PC-3 (cell line): ENCODE results near the gene BHLHE40. TPM values are rescaled to one million over a fixed set of nuclear protein-coding genes. Genes with fewer than 3 reads are reported as not detected.

Experiments
- ATAC-seq: fragments of 200-7000 bp; cut with Tn5 transposase; 2 replicates; pipeline ENCODE4 v1.9.1; 2020; ENCODE audit warnings: mild to moderate bottlenecking, moderate library complexity
- BruUV-seq: library from RNA; stranded (reverse); fragments of 400-500 nt; replicated peaks from 2 replicates; lab custom pipeline; 2021; lab: Mats Ljungman, UMichigan
- CTCF ChIA-PET: fragments of 300-600 bp; sonication (Branson Sonifier 250); formaldehyde crosslinking; loops from one replicate; lab custom pipeline; 2022; ENCODE audit warnings: antibody characterized with exemption; lab: Charles Lee
- POLR2A ChIA-PET: fragments of 300-600 bp; sonication (Branson Sonifier 250); formaldehyde crosslinking; loops from one replicate; lab custom pipeline; 2022; ENCODE audit warnings: antibody characterized with exemption; ENCODE audit not compliant: unreplicated experiment; lab: Charles Lee
- DNase-seq: peaks from one replicate; pipeline ENCODE4 v3.0.0-alpha.2; 2015
- H2AFZ ChIP-seq: fragments of 300-600 bp; sonication (generic); 2 replicates; pipeline ENCODE4 v1.6.0; 2016; ENCODE audit warnings: antibody characterized with exemption, low read length
- H3F3A ChIP-seq: fragments of 300-600 bp; sonication (generic); one replicate; pipeline ENCODE4 v1.6.0; 2017; ENCODE audit warnings: antibody characterized with exemption, low read length, control low read depth, mild to moderate bottlenecking; ENCODE audit not compliant: unreplicated experiment
- H3K27ac ChIP-seq: fragments of 300-600 bp; sonication (generic); 2 replicates; pipeline ENCODE4 v1.5.1; 2016; ENCODE audit warnings: mild to moderate bottlenecking, low read length
- H3K27me3 ChIP-seq: fragments of 300-600 bp; sonication (generic); 2 replicates; pipeline ENCODE4 v1.6.1; 2016; ENCODE audit warnings: low read length, mixed read lengths
- H3K36me3 ChIP-seq: fragments of 300-600 bp; sonication (generic); 2 replicates; pipeline ENCODE4 v1.6.1; 2016; ENCODE audit warnings: low read depth, mixed run types, low read length, mixed read lengths
- H3K4me1 ChIP-seq: fragments of 300-600 bp; sonication (generic); 2 replicates; pipeline ENCODE4 v1.5.1; 2016; ENCODE audit warnings: low read length; ENCODE audit not compliant: insufficient read depth
- H3K4me2 ChIP-seq: fragments of 300-600 bp; sonication (generic); 2 replicates; pipeline ENCODE4 v1.6.0; 2016; ENCODE audit warnings: low read length
- H3K4me3 ChIP-seq: fragments of 300-600 bp; sonication (generic); 2 replicates; pipeline ENCODE4 v1.5.1; 2016; ENCODE audit warnings: mild to moderate bottlenecking, low read length, mixed read lengths
- H3K79me2 ChIP-seq: fragments of 300-600 bp; sonication (generic); 2 replicates; pipeline ENCODE4 v1.6.1; 2017; ENCODE audit warnings: low read length, mixed read lengths
- H3K9ac ChIP-seq: fragments of 300-600 bp; sonication (generic); 2 replicates; pipeline ENCODE4 v1.6.0; 2016; ENCODE audit warnings: mild to moderate bottlenecking, low read length
- H3K9me2 ChIP-seq: fragments of 300-600 bp; sonication (generic); replicated peaks from 2 replicates; pipeline ENCODE4 v1.6.1; 2016; ENCODE audit warnings: mixed run types, low read length, mixed read lengths
- H3K9me3 ChIP-seq: fragments of 300-600 bp; sonication (generic); 2 replicates; pipeline ENCODE4 v1.6.1; 2016; ENCODE audit warnings: low read length, mixed read lengths
- H4K20me1 ChIP-seq: fragments of 300-600 bp; sonication (generic); 2 replicates; pipeline ENCODE4 v1.6.1; 2016; ENCODE audit warnings: low read length, mixed read lengths
- CTCF ChIP-seq: fragments of 300-600 bp; sonication (generic); conservative IDR thresholded peaks from 2 replicates; pipeline ENCODE4 v1.5.1; 2017; ENCODE audit warnings: antibody characterized with exemption, low read depth, mild to moderate bottlenecking, low read length
- EZH2 ChIP-seq: fragments of 300-600 bp; sonication (generic); IDR thresholded peaks from one replicate; pipeline ENCODE4 v1.6.1; 2017; ENCODE audit warnings: antibody characterized with exemption, mild to moderate bottlenecking, low read length; ENCODE audit not compliant: unreplicated experiment
- EZH2phosphoT487 ChIP-seq: fragments of 300-600 bp; sonication (generic); IDR thresholded peaks from 2 replicates; pipeline ENCODE4 v1.6.1; 2018; ENCODE audit warnings: mild to moderate bottlenecking, antibody characterized with exemption, low read length, borderline replicate concordance
- intact Hi-C: fragments of 100-400 bp; cut with micrococcal nuclease; formaldehyde crosslinking; loops from 2 replicates; pipeline ENCODE4 v1.9.0; 2023
- total RNA-seq: library from RNA; depleted of rRNA; stranded (reverse); fragments of >200 nt; gene quantifications from 2 replicates; pipeline ENCODE4 v1.2.3, GENCODE V29; 2014

The BHLHE40 gene
- total RNA-seq, 1 experiment from 2014 or later = 256 TPM

GRCh38 chr3:4956099-4956498 is 23.1 kb upstream of the BHLHE40 start:
- Histone ChIP-seq H3K79me2 (no peaks in the 10 kb centered on the region), H3K9me3 (peaks cover 6% of the 10 kb centered on the region; the same call in 1 of the 2 replicates), H3K36me3 (no peaks in the 10 kb centered on the region; the same call in 1 of the 2 replicates), H3K4me3 (no peak overlapping the region), H3K9ac (no peak overlapping the region), H2AFZ (no peak overlapping the region), H3K9me2 (no peaks in the 10 kb centered on the region), H4K20me1 (no peaks in the 10 kb centered on the region), H3K27me3 (no peaks in the 10 kb centered on the region), H3F3A (no peaks in the 10 kb centered on the region), H3K4me2 (no peak overlapping the region), H3K4me1 (peaks cover 6% of the 10 kb centered on the region; the same call in 1 of the 2 replicates), H3K27ac (no peak overlapping the region)
- no peak for DNase-seq
- intact Hi-C loops = no loop called here
- no TSS peak for BruUV-seq
- no peak for TF ChIP-seq EZH2phosphoT487
- TF ChIP-seq EZH2 = no peak
- TF ChIP-seq CTCF = no peak
- no peak for ATAC-seq
- CTCF ChIA-PET = no interaction called here
- POLR2A ChIA-PET = no interaction called here

GRCh38 chr3:4956738-4957137 is 22.5 kb upstream of the BHLHE40 start:
- CTCF ChIA-PET = no interaction called here
- H3K4me2 ChIP-seq = no peak overlapping the region
- ATAC-seq (no peak), DNase-seq (no peak)
- no peak overlapping the region for H3K27ac ChIP-seq
- intact Hi-C loops = no loop called here
- no peaks in the 10 kb centered on the region for H3K79me2 ChIP-seq
- H3K9me3 ChIP-seq = peaks cover 6% of the 10 kb centered on the region; the same call in 1 of the 2 replicates
- H3K36me3 ChIP-seq = no peaks in the 10 kb centered on the region; the same call in 1 of the 2 replicates
- no peak for TF ChIP-seq EZH2phosphoT487
- TF ChIP-seq CTCF = no peak
- H3K4me1 ChIP-seq = no peaks in the 10 kb centered on the region
- no peaks in the 10 kb centered on the region for H3F3A ChIP-seq
- POLR2A ChIA-PET = no interaction called here
- H3K9me2 ChIP-seq = no peaks in the 10 kb centered on the region
- H4K20me1 ChIP-seq = no peaks in the 10 kb centered on the region
- BruUV-seq = no TSS peak
- H3K4me3 ChIP-seq = no peak overlapping the region
- H3K9ac ChIP-seq = no peak overlapping the region
- no peak overlapping the region for H2AFZ ChIP-seq
- no peaks in the 10 kb centered on the region for H3K27me3 ChIP-seq

- peaks cover 6% of the 10 kb centered on the region; the same call in 1 of the 2 replicates for H3K9me3 ChIP-seq
- DNase-seq = no peak
- no TSS peak for BruUV-seq
Observed at GRCh38 chr3:4957978-4958377, 21.3 kb upstream of the BHLHE40 start.

More at GRCh38 chr3:4957978-4958377, 21.3 kb upstream of the BHLHE40 start:
- Histone ChIP-seq H3K9me2 (no peaks in the 10 kb centered on the region), H3K4me1 (no peaks in the 10 kb centered on the region), H3K36me3 (no peaks in the 10 kb centered on the region; the same call in 1 of the 2 replicates), H3K4me3 (no peak overlapping the region), H3K79me2 (no peaks in the 10 kb centered on the region), H3K9ac (no peak overlapping the region), H3F3A (no peaks in the 10 kb centered on the region), H2AFZ (no peak overlapping the region), H3K27ac (no peak overlapping the region), H4K20me1 (no peaks in the 10 kb centered on the region), H3K4me2 (no peak overlapping the region), H3K27me3 (no peaks in the 10 kb centered on the region)
- CTCF ChIA-PET = no interaction called here
- intact Hi-C loops = no loop called here
- ATAC-seq = no peak
- TF ChIP-seq CTCF = no peak
- TF ChIP-seq EZH2phosphoT487 = no peak
- no peak for TF ChIP-seq EZH2
- POLR2A ChIA-PET = no interaction called here
